Suprapubic skin (tissue), 4 donors: ENCODE results near the gene CACUL1. TPM values are rescaled to one million over a fixed set of nuclear protein-coding genes. Genes with fewer than 3 reads are reported as not detected.

ENCODE experiments used
- DNase-seq, 2 donors: peaks; one replicate each; pipeline ENCODE4 v3.0.0-alpha.2; 2019; ENCODE audit warnings: low spot score in 2 of 2
- H3K27ac ChIP-seq: fragments of 200-600 bp; sonication (generic); one replicate; pipeline ENCODE4 v1.5.1; 2019
- H3K27me3 ChIP-seq: fragments of 200-600 bp; sonication (generic); one replicate; pipeline ENCODE4 v1.5.1; 2019
- H3K36me3 ChIP-seq: fragments of 200-600 bp; sonication (generic); one replicate; pipeline ENCODE4 v1.5.1; 2019
- H3K4me1 ChIP-seq: fragments of 200-600 bp; sonication (generic); one replicate; pipeline ENCODE4 v1.5.1; 2019
- H3K4me3 ChIP-seq: fragments of 200-600 bp; sonication (generic); one replicate; pipeline ENCODE4 v1.5.1; 2019; ENCODE audit warnings: mild to moderate bottlenecking
- H3K9me3 ChIP-seq: fragments of 200-600 bp; sonication (generic); one replicate; pipeline ENCODE4 v1.5.1; 2019
- CTCF ChIP-seq, 2 donors: fragments of 200-600 bp in 1 of 2; fragments of 450-650 bp in 1 of 2; sonication (generic) in 1 of 2; IDR thresholded peaks; one replicate each; pipeline ENCODE4 v1.5.1; 2016 to 2019; ENCODE audit warnings: antibody characterized with exemption in 2 of 2, mild to moderate bottlenecking in 1 of 2, moderate library complexity in 1 of 2
- EP300 ChIP-seq: sonication (generic); formaldehyde crosslinking; IDR thresholded peaks from one replicate; pipeline ENCODE4 v1.6.1; 2017; ENCODE audit warnings: antibody characterized with exemption
- POLR2A ChIP-seq, 2 donors: fragments of 450-650 bp; IDR thresholded peaks; one replicate each; pipeline ENCODE4 v1.6.1; 2017; ENCODE audit warnings: antibody characterized with exemption in 2 of 2, mild to moderate bottlenecking in 2 of 2, moderate library complexity in 2 of 2
- POLR2AphosphoS5 ChIP-seq, 3 donors: sonication (generic); formaldehyde crosslinking; IDR thresholded peaks; one replicate each; pipeline ENCODE4 v1.6.1; 2017; ENCODE audit warnings: antibody characterized with exemption in 3 of 3
- WGBS: methylation state at CpG from one replicate; pipeline ENCODE4 v1.1.5; 2018; 5-methylcytosine and 5-hydroxymethylcytosine counted together
- total RNA-seq, 4 donors: library from RNA; depleted of rRNA; stranded (reverse); fragments of >200 nt; gene quantifications; one replicate each; pipeline ENCODE4 v1.1.0, GENCODE V29; 2016

Gene CACUL1
- total RNA-seq, 4 donors from 2014 or later, result 21.9 to 41.6 (median 25.2) TPM

GRCh38 chr10:118710487-118710886 is 44.3 kb downstream of the CACUL1 start:
- 89% methylated on average over 1 of the region's 1 CpG for WGBS
- no peaks in the 10 kb centered on the region for H3K4me1 ChIP-seq
- H3K4me3 ChIP-seq, result no peak overlapping the region
- TF ChIP-seq POLR2A (IDR thresholded peaks at IDR 0.05) (no peak), POLR2AphosphoS5 (IDR thresholded peaks at IDR 0.05) (no peak), EP300 (no peak)
- H3K27ac ChIP-seq, result no peak overlapping the region
- H3K36me3 ChIP-seq, result peaks cover 4% of the 10 kb centered on the region
- no peak for DNase-seq
- H3K9me3 ChIP-seq, result no peaks in the 10 kb centered on the region
- H3K27me3 ChIP-seq, result no peaks in the 10 kb centered on the region

- H3K4me1 ChIP-seq, result no peaks in the 10 kb centered on the region
- WGBS, result 86% methylated on average over 7 of the region's 7 CpGs
- no peak overlapping the region for H3K4me3 ChIP-seq
- H3K27me3 ChIP-seq, result no peaks in the 10 kb centered on the region
- peaks cover 4% of the 10 kb centered on the region for H3K36me3 ChIP-seq
- TF ChIP-seq CTCF (IDR thresholded peaks at IDR 0.05) (no peak), POLR2A (IDR thresholded peaks at IDR 0.05) (no peak), POLR2AphosphoS5 (IDR thresholded peaks at IDR 0.05) (no peak), EP300 (no peak)
- no peak for DNase-seq
- no peaks in the 10 kb centered on the region for H3K9me3 ChIP-seq
- H3K27ac ChIP-seq, result no peak overlapping the region
Observed at GRCh38 chr10:118708571-118708970, 46.2 kb downstream of the CACUL1 start.

- 88% methylated on average over 6 of the region's 6 CpGs for WGBS
- no peak for TF ChIP-seq CTCF (IDR thresholded peaks at IDR 0.05)
- TF ChIP-seq POLR2AphosphoS5 (IDR thresholded peaks at IDR 0.05), result no peak
- TF ChIP-seq POLR2A (IDR thresholded peaks at IDR 0.05), result no peak
- no peak for TF ChIP-seq EP300
- H3K4me3 ChIP-seq, result no peak overlapping the region
- DNase-seq, result no peak
- peaks cover 17% of the 10 kb centered on the region for H3K36me3 ChIP-seq
- H3K9me3 ChIP-seq, result no peaks in the 10 kb centered on the region
- H3K27ac ChIP-seq, result no peak overlapping the region
- H3K4me1 ChIP-seq, result no peaks in the 10 kb centered on the region
- no peaks in the 10 kb centered on the region for H3K27me3 ChIP-seq
Observed at GRCh38 chr10:118704711-118705110, 50.1 kb downstream of the CACUL1 start.

- DNase-seq, result no peak
- Histone ChIP-seq H3K27ac (no peak overlapping the region), H3K27me3 (no peaks in the 10 kb centered on the region), H3K36me3 (peaks cover 17% of the 10 kb centered on the region), H3K4me3 (no peak overlapping the region), H3K4me1 (no peaks in the 10 kb centered on the region), H3K9me3 (no peaks in the 10 kb centered on the region)
- no peak for TF ChIP-seq EP300
- no peak for TF ChIP-seq POLR2AphosphoS5 (IDR thresholded peaks at IDR 0.05)
- TF ChIP-seq CTCF (IDR thresholded peaks at IDR 0.05), result no peak
- no peak for TF ChIP-seq POLR2A (IDR thresholded peaks at IDR 0.05)
- 96% methylated on average over 8 of the region's 8 CpGs for WGBS
Observed at GRCh38 chr10:118701529-118702323, 53.0 kb downstream of the CACUL1 start.

- Histone ChIP-seq H3K4me3 (no peak overlapping the region), H3K36me3 (peaks cover 18% of the 10 kb centered on the region), H3K27ac (no peak overlapping the region), H3K27me3 (no peaks in the 10 kb centered on the region), H3K9me3 (no peaks in the 10 kb centered on the region), H3K4me1 (no peaks in the 10 kb centered on the region)
- no peak for DNase-seq
- 90% methylated on average over 7 of the region's 7 CpGs for WGBS
- TF ChIP-seq EP300 (no peak), POLR2A (IDR thresholded peaks at IDR 0.05) (no peak), POLR2AphosphoS5 (IDR thresholded peaks at IDR 0.05) (no peak), CTCF (IDR thresholded peaks at IDR 0.05) (no peak)
Observed at GRCh38 chr10:118698421-118698820, 56.3 kb downstream of the CACUL1 start.
